ENCODE results near the gene NSL1.

The NSL1 gene

DNA sequence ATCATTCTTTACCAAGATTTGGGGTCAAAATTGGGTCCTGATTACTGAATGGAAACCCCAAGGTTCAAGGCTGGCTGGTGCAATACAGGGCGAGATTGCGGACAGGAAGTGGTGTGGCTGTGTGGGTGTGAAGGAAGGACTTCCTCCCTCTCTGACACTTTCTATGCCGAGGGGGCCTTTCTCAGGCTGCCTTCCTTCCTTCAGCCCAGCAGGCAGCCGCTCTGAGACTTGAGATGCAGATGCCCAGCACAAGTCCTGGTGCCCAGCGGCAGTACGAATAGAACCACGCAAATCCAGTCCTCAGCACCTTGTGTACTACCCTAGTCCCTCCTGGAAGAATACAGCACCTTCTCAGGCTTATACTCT, 108.2 kb downstream of the NSL1 start:
- no peak for DNase-seq

DNA sequence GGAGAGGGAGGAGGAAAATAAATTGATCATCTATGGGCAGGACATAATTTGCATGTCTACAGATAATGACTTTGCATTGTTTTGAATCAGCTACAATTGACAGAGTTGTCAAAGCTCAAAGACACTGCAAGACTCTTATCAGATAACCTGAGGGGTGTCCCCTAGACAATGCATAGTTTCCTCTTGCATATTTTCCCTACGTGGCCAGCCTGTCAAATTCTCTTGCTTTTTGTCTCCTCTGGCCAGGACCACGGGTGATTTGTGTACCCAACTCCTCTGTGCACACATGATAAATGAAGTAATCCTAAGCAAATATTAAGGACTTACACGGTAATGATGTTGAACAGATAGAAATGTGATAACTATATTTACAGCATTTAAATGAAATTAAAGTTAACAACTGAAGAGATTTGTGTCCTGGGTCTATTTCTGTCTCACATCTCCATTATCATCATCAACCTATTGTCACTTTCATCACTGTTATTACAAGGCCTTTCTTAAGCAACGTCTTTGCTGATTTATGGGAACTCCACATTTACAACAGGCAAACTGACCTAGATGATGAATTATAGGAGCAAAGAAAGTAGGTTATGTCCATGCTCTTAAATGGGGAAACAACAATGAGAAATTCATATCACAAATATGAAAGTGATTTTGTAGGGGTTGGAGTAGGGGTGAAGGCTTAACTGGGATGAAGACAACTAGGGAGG, 110.7 kb downstream of the NSL1 start:
- DNase-seq, result no peak

DNA sequence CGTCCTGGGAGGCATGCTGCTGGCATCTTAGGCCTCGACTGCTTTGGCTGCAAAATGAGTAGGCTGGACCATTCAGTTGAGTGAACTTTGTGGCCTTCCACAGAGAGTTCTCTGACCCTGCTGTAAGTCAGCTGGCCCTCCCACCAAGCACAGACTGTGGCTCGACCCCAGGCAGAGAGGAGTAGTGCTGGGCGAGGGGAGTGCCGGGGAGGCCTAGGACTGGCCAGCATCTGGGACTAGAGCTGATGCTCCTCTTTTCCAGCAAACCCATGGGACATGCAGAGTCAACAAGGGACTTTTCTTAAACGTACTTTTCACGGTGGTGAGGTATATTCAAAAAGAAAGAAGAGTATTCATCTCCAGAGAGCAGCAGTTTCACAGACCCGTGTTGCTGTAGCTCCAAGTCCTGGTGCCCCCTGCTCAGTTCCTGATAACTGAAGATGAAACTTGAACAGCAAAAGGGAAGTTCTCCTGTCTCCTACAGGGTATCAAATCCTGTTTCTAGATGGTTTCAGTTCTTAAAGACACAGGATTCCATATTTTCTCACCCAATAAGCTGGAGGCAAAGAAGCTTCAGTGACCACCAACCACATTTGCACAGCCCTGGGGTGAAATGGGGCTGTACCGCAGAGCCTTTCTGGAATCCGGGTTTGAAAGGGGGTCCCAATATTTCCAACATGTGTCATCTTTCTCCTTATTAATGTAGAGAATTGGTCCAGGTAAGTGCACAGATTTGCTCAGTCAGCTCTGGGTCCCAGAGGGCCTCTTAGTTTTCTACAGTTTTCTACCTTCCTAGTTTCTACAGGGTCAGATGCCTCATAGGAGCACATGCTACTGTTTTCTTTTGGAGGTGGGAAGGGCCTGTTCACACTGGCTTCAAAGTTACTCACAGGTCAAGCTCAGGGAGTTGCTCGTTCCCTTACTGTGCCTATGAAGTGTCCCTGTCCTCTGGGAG, 112.8 kb downstream of the NSL1 start:
- DNase-seq, result no peak

DNA sequence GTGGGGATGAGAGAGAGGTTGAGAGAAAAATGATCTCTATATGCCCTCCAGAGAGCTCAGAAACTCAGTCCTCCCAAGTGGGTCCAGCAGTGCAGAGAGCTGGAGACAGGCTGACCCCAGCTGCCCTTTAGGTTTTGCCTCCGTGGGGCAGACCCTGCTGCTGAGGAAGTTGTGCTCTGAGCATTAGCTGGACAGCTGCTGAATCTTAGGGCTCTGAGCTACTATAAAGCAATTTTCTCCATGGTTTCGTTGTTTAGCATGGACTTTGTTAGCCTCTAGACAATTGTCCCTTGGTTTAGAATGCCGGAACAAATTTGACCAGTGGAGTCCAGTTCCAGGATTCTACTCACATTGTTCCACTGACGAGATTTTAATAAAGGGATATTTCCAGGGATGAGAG, 114.0 kb downstream of the NSL1 start:
- DNase-seq, result no peak

DNA sequence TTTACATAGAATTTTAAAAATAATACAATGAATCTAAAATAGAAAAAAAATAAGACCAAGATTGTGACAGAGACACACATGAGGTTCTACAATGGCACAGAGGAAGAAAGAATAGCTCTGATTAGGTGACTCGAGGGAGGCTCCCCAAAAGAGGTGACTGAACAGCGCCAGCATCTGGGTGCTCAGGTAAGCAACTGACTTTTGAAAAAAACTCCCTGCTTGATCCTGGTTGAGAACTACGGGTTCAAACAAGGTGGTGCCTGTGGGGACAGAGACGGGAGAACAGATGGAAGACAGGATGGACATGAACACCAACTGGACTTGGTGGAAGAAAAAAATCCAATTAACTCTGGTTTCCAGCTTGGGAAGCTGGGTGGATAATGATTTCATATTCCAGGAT, 114.4 kb downstream of the NSL1 start:
- no peak for DNase-seq
